Suppressor macrophage treated with lipopolysaccharide for 4 hours (primary cell): Measurements from ENCODE around the gene FRS2.

Experiments
- DNase-seq: peaks from one replicate; pipeline ENCODE4 v3.0.0-alpha.2; 2020

The FRS2 gene

DNA sequence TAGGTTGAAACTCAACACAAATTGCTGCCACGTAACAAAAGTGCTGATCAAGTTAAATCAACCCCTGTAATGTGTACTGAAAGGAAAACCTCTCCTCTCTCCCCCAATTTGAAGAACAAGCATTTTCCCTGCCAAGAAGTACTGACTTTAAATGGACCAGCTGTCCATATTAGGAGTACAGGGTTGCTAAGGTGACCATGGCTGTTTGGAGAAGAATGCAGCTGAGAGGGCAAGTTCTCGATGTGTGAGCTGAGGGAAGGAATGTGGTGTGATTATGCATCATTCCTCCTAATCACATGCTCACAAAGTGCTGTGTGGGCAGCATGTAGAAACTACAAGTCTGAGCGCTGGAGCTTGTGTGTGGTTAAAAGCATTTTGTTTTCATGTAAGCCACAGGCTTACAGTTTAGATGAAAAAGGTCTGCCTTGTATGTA is 64.2 kb downstream of the FRS2 start:
- DNase-seq, result peak; percentile 89

DNA sequence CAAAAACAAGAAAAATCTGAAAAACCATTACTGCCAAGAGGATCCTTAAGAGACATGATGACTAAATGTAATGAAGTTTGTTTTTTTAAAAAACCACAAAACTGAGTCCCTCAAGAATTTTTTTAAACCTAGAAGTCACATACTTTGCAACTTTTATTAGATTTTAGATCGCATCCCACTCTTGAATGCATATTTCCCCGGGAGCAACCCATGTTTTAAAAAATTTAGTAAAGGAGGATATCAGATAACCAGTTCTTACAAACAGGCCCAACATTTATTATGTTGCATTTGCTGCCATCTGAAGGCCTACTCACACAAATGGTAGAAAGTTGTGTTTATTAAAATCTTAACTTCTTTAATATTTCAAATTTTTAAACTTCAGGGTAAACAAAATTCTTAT is 70.8 kb downstream of the FRS2 start:
- DNase-seq, result no peak

- no peak for DNase-seq
These were observed 73.9 kb downstream of the FRS2 start for GRCh38 chr12:69544087-69544486.

DNA sequence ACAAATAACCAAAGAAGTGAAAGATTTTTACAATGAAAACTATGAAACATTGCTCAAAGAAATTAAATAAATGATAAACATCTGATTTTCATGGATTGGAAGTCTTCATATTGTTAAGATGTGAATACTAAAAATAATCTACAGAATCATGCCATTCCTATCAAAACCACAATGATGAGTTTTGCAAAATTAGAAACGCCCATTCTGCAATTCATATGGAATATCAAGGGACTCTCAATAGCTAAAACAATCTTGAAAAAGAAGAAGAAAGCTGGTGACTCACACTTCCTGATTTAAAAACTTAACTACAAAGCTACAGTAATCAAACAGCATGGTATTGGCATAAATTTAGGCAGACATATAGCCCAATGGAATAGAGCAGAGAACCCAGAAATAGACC is 74.9 kb downstream of the FRS2 start:
- peak; percentile 9 for DNase-seq

DNA sequence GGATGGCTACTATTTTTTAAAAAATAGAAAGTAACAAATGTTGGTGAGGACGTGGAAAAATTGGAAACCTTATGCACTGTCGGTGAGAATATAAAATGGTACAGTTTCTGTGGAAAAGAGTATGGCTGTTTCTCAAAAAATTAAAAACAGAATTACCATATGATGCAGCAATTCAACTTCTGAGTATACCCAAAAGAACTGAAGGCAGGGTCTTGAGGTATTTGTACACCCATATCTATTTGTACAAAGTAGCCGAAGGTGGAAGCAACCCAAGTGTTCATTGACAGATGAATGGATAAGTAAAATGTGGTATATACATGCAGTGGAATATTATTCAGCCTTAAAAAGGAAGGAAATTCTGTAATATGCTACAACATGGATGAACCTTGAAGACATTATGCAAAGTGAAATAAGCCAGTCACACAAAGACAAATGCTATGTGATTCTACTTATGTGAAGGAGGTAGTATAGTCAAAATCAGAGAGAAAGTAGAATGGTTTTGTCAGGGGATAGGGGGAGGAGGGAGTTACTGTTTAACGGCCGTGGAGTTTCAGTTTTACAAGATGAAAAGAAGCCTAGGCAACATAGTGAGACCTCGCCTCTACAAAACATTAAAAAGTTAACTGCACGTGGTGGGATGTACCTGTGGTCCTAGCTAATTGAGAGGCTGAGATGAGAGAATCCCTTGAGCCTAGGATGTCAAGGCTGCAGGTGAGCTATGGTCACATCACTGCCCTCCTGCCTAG is 76.7 kb downstream of the FRS2 start:
- no peak for DNase-seq

DNA sequence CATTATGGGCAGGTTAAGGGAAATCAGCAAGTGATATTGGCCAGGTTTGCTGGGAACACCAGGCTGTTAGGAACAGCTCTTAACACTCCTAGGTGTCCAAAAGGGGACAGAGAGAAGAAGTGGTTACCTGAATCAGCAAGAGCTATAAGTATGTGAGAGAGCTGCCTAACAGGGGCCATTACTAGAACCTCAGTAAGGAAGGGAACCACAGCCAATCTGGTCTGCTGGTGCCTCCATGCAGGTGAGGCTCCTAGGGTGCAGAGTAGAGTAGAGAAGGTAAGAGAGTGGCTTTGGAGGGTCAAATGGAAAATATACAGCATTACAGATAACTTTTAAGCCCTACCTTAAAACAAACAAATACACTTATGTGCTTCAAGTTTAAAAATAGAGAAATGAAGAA is 78.5 kb downstream of the FRS2 start:
- no peak for DNase-seq

- no peak for DNase-seq
These were observed 80.6 kb downstream of the FRS2 start for GRCh38 chr12:69550569-69551350.

GRCh38 chr12:69553628-69554248 is 83.5 kb downstream of the FRS2 start:
- no peak for DNase-seq

DNA sequence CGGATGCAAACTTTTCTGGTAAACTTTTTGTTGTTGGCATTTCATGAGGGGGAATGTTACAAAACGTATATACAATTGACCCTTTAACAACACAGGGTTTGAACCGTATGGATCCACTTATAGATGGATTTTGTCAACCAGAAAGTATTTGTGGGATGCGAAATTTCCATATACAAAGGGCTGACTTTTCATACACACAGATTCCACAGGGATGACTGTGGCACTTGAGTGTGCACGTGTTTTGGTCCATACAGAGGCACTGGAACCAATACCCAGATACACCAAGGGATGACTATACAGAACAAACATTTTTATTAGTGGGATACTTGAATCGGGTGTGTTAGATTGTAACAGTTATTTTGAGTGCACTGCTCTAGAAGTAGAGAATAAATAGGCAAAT is 85.3 kb downstream of the FRS2 start:
- DNase-seq, result no peak

DNA sequence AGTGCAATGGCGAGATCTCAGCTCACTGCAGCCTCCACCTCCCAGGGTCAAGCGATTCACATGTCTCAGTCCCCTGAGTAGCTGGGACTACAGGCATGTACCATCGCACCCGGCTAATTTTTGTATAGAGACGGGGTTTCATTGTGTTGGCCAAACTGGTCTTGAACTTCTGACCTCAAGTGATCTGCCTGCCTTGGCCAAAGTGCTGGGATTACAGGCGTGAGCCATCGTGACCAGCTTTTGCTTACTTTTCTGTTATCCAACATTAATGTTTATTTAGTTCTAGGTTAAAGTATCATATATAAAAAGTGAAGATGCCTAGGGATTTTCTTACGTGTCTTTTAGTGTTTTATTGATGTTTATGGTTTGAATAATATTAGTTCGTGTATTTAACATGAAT is 86.2 kb downstream of the FRS2 start:
- no peak for DNase-seq

DNA sequence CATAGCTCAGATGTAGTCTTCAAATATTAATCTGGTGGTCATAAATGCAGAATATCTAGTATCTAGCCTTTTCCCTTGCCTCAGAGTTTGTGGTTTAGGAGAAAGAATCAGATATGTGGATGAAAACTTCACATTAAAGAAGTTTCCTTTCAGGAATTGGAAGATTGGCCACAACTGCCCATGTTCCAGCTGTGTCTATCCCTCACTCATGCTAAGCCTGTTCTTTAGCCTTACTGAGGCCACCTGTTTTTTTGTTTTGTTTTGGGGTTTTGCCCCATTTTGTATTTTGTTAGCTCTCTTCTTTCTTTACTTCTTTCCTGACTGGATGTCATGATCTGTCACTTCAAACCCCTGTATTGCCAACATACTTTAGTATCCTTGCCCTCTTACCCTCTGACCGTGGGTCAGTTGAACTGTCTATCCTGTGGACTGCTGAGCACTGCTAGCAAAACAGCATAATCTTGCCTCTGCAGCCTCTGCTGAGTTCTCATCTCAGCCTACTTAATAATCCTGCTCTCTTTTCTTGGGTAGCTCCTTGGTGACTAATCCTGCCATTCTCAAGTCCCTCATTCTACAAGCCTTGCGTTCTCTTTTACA is 93.1 kb downstream of the FRS2 start:
- DNase-seq, result no peak

GRCh38 chr12:69566603-69567002 is 96.4 kb downstream of the FRS2 start:
- no peak for DNase-seq

DNA sequence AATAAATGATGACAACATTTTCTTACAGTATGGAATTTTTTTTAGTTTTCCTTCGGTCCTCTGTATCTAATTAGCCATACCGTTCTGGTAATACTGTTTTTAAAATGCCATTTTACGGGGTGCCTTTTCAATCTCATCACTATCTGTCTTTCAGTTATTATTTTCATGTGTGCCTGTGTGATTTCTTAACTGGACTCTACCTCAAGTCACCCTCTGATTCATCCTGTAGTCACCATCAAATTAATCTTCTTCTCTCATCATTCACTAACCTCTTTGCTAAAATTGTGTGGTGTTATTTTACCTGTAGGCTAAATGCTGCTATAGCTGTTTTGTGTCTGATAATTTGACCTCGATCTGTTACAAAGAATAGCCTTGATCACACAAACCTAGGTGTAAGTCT is 99.0 kb downstream of the FRS2 start:
- no peak for DNase-seq

DNA sequence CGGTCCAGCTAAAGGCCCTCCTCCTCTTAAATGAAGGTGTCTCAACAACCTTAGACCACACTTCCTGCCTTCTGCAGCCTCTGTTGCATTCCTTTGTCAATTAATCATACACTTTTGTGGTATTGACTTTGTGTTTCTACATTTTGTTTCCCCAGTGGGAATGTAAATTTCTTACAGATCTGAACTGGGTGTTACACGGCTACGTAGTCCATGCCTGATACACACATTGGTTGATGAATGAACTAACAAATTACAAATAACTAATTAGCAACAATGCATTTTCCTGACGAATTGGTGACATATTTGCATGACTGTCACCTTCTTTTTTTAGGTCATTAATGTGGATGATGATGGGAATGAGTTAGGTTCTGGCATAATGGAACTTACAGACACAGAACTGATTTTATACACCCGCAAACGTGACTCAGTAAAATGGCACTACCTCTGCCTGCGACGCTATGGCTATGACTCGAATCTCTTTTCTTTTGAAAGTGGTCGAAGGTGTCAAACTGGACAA is 99.9 kb downstream of the FRS2 start:
- DNase-seq, result no peak

- peak; percentile 58 for DNase-seq
These were observed 100.6 kb downstream of the FRS2 start for GRCh38 chr12:69570545-69571399.

DNA sequence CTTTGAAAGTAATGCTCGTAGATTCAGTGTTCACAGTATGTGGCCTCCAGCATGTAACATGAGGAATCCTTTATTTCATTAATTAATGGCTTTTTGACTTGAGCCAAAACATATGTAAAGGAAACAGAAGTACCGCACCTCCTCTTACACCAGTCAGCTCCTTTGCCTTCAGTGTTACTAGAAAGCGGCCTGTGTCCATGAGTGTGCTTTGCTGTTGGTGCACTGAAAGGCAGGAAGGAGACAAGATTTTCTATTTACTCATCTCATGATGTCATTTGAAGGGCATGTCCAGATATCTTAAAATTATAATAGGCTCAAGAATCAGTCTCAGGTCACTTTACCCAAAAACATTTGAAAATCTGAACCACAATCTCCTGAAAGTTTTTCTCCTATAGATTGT is 105.2 kb downstream of the FRS2 start:
- DNase-seq, result no peak

DNA sequence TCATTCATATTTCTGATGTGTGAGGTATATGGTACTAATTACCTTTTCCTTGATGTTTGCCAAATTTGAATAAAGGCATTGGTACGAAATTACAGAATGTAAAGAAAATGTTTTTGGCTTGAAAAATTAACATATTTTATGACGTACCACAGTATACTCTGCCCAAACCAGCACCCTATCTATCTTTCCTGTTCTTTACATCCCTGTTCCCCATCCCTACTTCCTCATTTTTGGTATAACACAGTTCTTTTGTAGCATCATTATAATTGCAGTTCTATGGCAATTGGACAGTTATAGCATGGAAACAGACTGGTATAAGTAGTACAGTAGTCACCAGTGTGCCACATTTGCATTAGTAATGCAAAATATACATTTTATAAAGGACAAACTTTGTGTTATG is 108.1 kb downstream of the FRS2 start:
- DNase-seq, result peak; percentile 14

DNA sequence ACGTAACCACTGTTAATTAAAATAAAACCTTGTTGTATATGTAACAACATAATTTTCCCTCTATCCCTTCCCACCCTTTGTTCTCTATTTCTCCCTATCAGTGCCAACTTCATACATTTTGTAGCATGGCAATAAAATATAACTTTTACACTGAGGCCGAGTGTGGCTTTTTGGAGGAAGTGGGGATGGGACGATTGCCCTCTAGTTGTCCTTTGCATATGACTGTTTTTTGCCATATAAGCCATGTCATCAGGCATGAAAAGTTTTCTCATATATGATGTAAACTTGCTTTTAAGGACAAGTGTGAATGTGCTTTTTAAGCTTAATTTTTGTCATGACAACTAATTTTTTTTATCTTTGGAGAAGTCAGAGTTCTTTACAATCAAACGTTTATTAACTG is 108.8 kb downstream of the FRS2 start:
- DNase-seq, result no peak

DNA sequence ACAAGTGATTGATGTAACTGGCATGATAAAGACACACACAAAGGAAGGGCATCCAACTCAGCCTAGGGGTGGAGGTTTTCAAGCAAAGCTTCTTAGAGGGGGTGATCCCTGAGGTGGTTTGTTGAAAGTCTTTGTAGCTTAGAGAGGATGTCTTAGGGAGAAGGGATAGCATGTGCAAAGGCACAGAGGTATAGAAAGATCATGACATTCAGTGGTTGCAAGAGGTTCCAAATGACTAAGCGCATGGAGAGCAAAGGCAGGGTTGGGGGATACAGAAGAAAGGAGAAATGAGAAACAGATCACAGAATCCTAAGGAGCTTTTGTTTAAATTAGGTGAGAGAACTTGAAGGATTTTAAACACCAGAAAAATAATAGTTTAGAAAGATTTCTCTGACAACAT is 109.9 kb downstream of the FRS2 start:
- DNase-seq, result no peak

DNA sequence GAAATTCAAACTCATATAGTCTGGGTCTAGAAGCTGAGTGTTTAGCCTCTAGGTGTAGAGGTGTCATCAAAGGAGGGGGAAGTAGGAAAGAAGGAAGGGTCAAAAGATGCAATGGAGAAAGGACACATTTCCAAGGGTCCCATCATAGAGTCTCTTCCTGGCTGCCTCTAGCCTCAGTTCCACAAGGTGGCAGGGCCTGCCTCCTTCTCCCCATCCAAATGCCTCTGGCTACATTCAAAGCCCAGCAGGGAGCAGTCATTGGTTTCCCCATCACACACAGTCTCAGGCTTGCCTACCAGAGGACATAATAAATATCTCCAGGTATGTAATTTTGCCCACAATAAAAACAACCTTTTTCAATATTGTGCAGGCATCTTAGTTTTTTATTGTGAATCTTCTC is 113.0 kb downstream of the FRS2 start:
- no peak for DNase-seq

GRCh38 chr12:69585189-69586062 is 115.2 kb downstream of the FRS2 start, which contains the start of gene CCT2:
Gene CCT2, plus strand, starts transcription at chr12:69585459. Its CDS starts 63 bp downstream, at chr12:69585522.
- peak; percentile 98 for DNase-seq
